ENCODE data around the gene VPS26C.

- TF ChIP-seq CTCF (IDR thresholded peaks at IDR 0.05) (no peak), POLR2AphosphoS5 (IDR thresholded peaks at IDR 0.05) (no peak), POLR2A (IDR thresholded peaks at IDR 0.05) (no peak), EP300 (IDR thresholded peaks at IDR 0.05) (no peak)
Measured at GRCh38 chr21:37195610-37196009, 71.5 kb downstream of the VPS26C start.

Measured in stomach (tissue), 4 donors.